Chondrocyte (in vitro differentiated cells): ENCODE data around the gene MACROD2. TPM values are rescaled to one million over a fixed set of nuclear protein-coding genes. Genes with fewer than 3 reads are reported as not detected.
"Not testable (repeated sequence)": the region's sequence is repeated elsewhere in the genome, so short reads cannot be mapped to it uniquely, and the experiment has no call there.

Experiments
- DNase-seq: peaks from one replicate; pipeline ENCODE4 v3.0.0; 2021; ENCODE audit warnings: mixed read lengths, low spot score
- H3K27ac Mint-ChIP-seq: one replicate; pipeline ENCODE4 v1.8.0; 2021; ENCODE audit warnings: mild to moderate bottlenecking, moderate library complexity, mixed read lengths; ENCODE audit not compliant: unreplicated experiment
- H3K27me3 Mint-ChIP-seq: 2 replicates; pipeline ENCODE4 v1.8.0; 2021; ENCODE audit warnings: low read depth, mixed read lengths
- H3K36me3 Mint-ChIP-seq: 2 replicates; pipeline ENCODE4 v1.8.0; 2021; ENCODE audit warnings: low read depth, mixed read lengths
- H3K4me1 Mint-ChIP-seq: 2 replicates; pipeline ENCODE4 v1.8.0; 2021; ENCODE audit warnings: low read depth, mild to moderate bottlenecking, mixed read lengths
- H3K4me3 Mint-ChIP-seq: one replicate; pipeline ENCODE4 v1.8.0; 2021; ENCODE audit warnings: mild to moderate bottlenecking, moderate library complexity, mixed read lengths; ENCODE audit not compliant: unreplicated experiment
- H3K9me3 Mint-ChIP-seq: 2 replicates; pipeline ENCODE4 v1.8.0; 2021; ENCODE audit warnings: low read depth, mixed read lengths
- CTCF ChIP-seq: fragments of 200-600 bp; sonication (generic); IDR thresholded peaks from 2 replicates; pipeline ENCODE4 v1.5.0; 2021; ENCODE audit warnings: antibody characterized with exemption, mild to moderate bottlenecking, moderate library complexity
- total RNA-seq: library from RNA; stranded (reverse); gene quantifications from 3 replicates; pipeline ENCODE4 v1.2.1, GENCODE V29; 2021

The MACROD2 gene
- total RNA-seq, 1 donor from 2014 or later = 3.2 TPM

GRCh38 chr20:15131176-15131575, 1135.9 kb downstream of the MACROD2 start:
- no peak for TF ChIP-seq CTCF
- Mint-ChIP-seq H3K4me1 (no peaks in the 10 kb centered on the region), H3K4me3 (no peak overlapping the region), H3K27ac (no peak overlapping the region), H3K36me3 (no peaks in the 10 kb centered on the region), H3K9me3 (no peaks in the 10 kb centered on the region), H3K27me3 (no peaks in the 10 kb centered on the region)
- no peak for DNase-seq

- Mint-ChIP-seq H3K36me3 (no peaks in the 10 kb centered on the region), H3K27me3 (no peaks in the 10 kb centered on the region), H3K27ac (no peak overlapping the region), H3K4me1 (peaks cover 7% of the 10 kb centered on the region), H3K4me3 (no peak overlapping the region), H3K9me3 (no peaks in the 10 kb centered on the region)
- no peak for DNase-seq
- TF ChIP-seq CTCF = no peak
Observed at GRCh38 chr20:15138548-15139126, 1143.3 kb downstream of the MACROD2 start.

DNA sequence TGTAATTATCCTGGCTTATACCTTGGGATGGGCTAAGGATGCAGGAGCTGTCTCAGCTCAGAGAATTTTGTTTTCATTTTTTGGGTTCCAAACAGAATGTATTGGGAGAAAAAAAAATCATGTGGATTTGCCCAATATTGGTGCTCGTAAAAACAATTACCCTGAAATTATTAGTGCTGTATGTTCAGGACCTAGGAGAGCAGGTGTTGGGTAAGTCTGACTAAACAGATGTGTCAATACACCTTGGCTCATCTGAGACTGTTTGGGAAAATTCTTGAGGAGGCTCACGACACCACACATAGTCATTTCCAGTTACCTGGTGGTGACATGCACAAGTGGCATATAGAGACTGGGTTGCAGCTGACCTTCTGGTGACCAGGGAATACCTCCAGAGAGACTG, 1144.2 kb downstream of the MACROD2 start:
- peaks cover 7% of the 10 kb centered on the region for H3K4me1 Mint-ChIP-seq
- no peak for TF ChIP-seq CTCF
- no peak overlapping the region for H3K27ac Mint-ChIP-seq
- no peak overlapping the region for H3K4me3 Mint-ChIP-seq
- H3K27me3 Mint-ChIP-seq = no peaks in the 10 kb centered on the region
- no peak for DNase-seq
- no peaks in the 10 kb centered on the region for H3K36me3 Mint-ChIP-seq
- no peaks in the 10 kb centered on the region for H3K9me3 Mint-ChIP-seq

DNA sequence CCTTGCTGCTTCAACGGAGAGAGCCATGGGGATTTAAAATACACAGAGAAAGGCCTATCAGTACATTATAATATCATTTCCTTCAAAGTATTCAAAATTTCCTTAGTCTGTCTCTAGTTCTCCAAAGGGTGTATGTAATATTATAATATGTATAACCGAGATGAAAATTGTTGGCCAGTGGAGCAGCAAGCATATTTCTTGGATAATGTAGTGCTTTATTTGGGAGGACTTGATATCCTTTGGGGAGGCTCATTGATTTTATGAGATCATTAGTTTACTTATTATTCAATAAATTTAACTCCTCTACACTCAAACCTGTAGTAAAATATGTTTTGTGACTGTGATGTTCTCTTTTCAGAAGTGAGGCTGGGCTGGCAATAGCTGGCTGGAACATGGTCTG, 1145.0 kb downstream of the MACROD2 start:
- no peak for TF ChIP-seq CTCF
- no peak overlapping the region for H3K27ac Mint-ChIP-seq
- H3K9me3 Mint-ChIP-seq = no peaks in the 10 kb centered on the region
- H3K36me3 Mint-ChIP-seq = no peaks in the 10 kb centered on the region
- H3K4me1 Mint-ChIP-seq = peaks cover 11% of the 10 kb centered on the region
- no peak for DNase-seq
- H3K4me3 Mint-ChIP-seq = no peak overlapping the region
- H3K27me3 Mint-ChIP-seq = no peaks in the 10 kb centered on the region

DNA sequence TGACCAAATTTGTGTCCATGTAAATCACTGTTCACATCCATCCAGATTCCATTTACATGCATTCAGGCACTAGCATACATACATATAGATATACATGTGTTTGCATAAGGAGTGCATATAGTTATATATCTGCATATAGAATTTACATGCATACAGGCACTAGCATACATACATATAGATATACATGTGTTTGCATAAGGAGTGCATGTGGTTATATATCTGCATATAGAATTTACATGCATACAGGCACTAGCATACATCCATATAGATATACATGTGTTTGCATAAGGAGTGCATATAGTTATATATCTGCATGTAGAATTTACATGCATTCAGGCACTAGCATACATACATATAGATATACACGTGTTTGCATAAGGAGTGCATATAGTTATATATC, 1145.6 kb downstream of the MACROD2 start:
- H3K27ac Mint-ChIP-seq, H3K36me3 Mint-ChIP-seq, DNase-seq, H3K27me3 Mint-ChIP-seq, H3K9me3 Mint-ChIP-seq, H3K4me3 Mint-ChIP-seq: not testable (repeated sequence)
- H3K4me1 Mint-ChIP-seq = peaks cover 11% of the 10 kb centered on the region

GRCh38 chr20:15141861-15142260, 1146.5 kb downstream of the MACROD2 start:
- Mint-ChIP-seq H3K4me3 (no peak overlapping the region), H3K4me1 (peaks cover 11% of the 10 kb centered on the region), H3K36me3 (no peaks in the 10 kb centered on the region), H3K27ac (no peak overlapping the region), H3K27me3 (no peaks in the 10 kb centered on the region), H3K9me3 (no peaks in the 10 kb centered on the region)
- DNase-seq = no peak
- TF ChIP-seq CTCF = no peak
